Measurements from ENCODE around the gene HEPH. TPM values are rescaled to one million over a fixed set of nuclear protein-coding genes. Genes with fewer than 3 reads are reported as not detected.

Gene HEPH
- total RNA-seq, 2 donors from 2014 or later, result 6.9 to 26.4 TPM

- Histone ChIP-seq H3K36me3 (no peaks in the 10 kb centered on the region), H3K27me3 (replicated peaks; ENCODE audit: insufficient read depth) (no peaks in the 10 kb centered on the region), H3K4me1 (replicated peaks) (no peaks in the 10 kb centered on the region), H3K9me3 (no peaks in the 10 kb centered on the region), H3K4me3 (no peak overlapping the region), H3K27ac (no peak overlapping the region)
- no peak for DNase-seq (ENCODE audit: low spot score)
- WGBS, result 94% methylated on average over 1 of the region's 1 CpG
- intact Hi-C loops (cut with DNase I), result no loop called here
- TF ChIP-seq POLR2A (IDR thresholded peaks at IDR 0.05) (no peak), POLR2AphosphoS5 (IDR thresholded peaks at IDR 0.05) (no peak), CTCF (IDR thresholded peaks at IDR 0.05) (no peak)
These were observed 12.1 kb downstream of the HEPH start for GRCh38 chrX:66176134-66176533.

GRCh38 chrX:66191563-66191962, 27.5 kb downstream of the HEPH start:
- H3K9me3 ChIP-seq, result no peaks in the 10 kb centered on the region
- no peak overlapping the region for H3K27ac ChIP-seq
- TF ChIP-seq CTCF (IDR thresholded peaks at IDR 0.05), result no peak
- no peak for TF ChIP-seq POLR2A (IDR thresholded peaks at IDR 0.05)
- no peak for TF ChIP-seq POLR2AphosphoS5 (IDR thresholded peaks at IDR 0.05)
- WGBS, result 77% methylated on average over 2 of the region's 2 CpGs
- no peak overlapping the region for H3K4me3 ChIP-seq
- H3K27me3 ChIP-seq (replicated peaks; ENCODE audit: insufficient read depth), result no peaks in the 10 kb centered on the region
- no peak for DNase-seq (ENCODE audit: low spot score)
- H3K4me1 ChIP-seq (replicated peaks), result no peaks in the 10 kb centered on the region
- no peaks in the 10 kb centered on the region for H3K36me3 ChIP-seq
- intact Hi-C loops (cut with DNase I), result no loop called here

GRCh38 chrX:66193821-66194220, 29.8 kb downstream of the HEPH start:
- intact Hi-C loops (cut with DNase I), result no loop called here
- TF ChIP-seq CTCF (IDR thresholded peaks at IDR 0.05) (no peak), POLR2A (IDR thresholded peaks at IDR 0.05) (no peak), POLR2AphosphoS5 (IDR thresholded peaks at IDR 0.05) (no peak)
- DNase-seq (ENCODE audit: low spot score), result no peak
- no peak overlapping the region for H3K27ac ChIP-seq
- H3K9me3 ChIP-seq, result no peaks in the 10 kb centered on the region
- no peaks in the 10 kb centered on the region for H3K27me3 ChIP-seq (replicated peaks; ENCODE audit: insufficient read depth)
- H3K36me3 ChIP-seq, result no peaks in the 10 kb centered on the region
- no peaks in the 10 kb centered on the region for H3K4me1 ChIP-seq (replicated peaks)
- no peak overlapping the region for H3K4me3 ChIP-seq

- TF ChIP-seq CTCF (IDR thresholded peaks at IDR 0.05) (no peak), POLR2A (IDR thresholded peaks at IDR 0.05) (no peak), POLR2AphosphoS5 (IDR thresholded peaks at IDR 0.05) (no peak)
- no peak for DNase-seq (ENCODE audit: low spot score)
- H3K27me3 ChIP-seq (replicated peaks; ENCODE audit: insufficient read depth), result no peaks in the 10 kb centered on the region
- WGBS, result 68% methylated on average over 4 of the region's 4 CpGs
- H3K9me3 ChIP-seq, result no peaks in the 10 kb centered on the region
- no peak overlapping the region for H3K27ac ChIP-seq
- intact Hi-C loops (cut with DNase I), result loop anchor here (10.0 kb wide), 1 partner anchor 525 kb away; no protein-coding TSS in a partner anchor
- H3K4me1 ChIP-seq (replicated peaks), result no peaks in the 10 kb centered on the region
- no peaks in the 10 kb centered on the region for H3K36me3 ChIP-seq
- H3K4me3 ChIP-seq, result no peak overlapping the region
These were observed 36.1 kb downstream of the HEPH start for GRCh38 chrX:66200050-66200664.

Measured in prostate gland (tissue), 2 donors.